HEK293 (cell line): Measurements from ENCODE around the gene ATG2A.

Experiments
- GLI4 ChIP-seq: fragments of 450-650 bp; formaldehyde crosslinking; IDR thresholded peaks from 2 replicates; pipeline ENCODE4 v1.5.1; 2016; ENCODE audit warnings: missing biosample characterization, missing genetic modification characterization
- ZBTB7A ChIP-seq: fragments of 450-650 bp; formaldehyde crosslinking; IDR thresholded peaks from 2 replicates; pipeline ENCODE4 v1.5.1; 2016; ENCODE audit warnings: low read depth, missing biosample characterization, missing genetic modification characterization
- ZFP37 ChIP-seq: fragments of 450-650 bp; formaldehyde crosslinking; IDR thresholded peaks from 2 replicates; pipeline ENCODE4 v1.5.1; 2016; ENCODE audit warnings: missing biosample characterization, missing genetic modification characterization
- ZNF174 ChIP-seq: fragments of 450-650 bp; formaldehyde crosslinking; IDR thresholded peaks from 2 replicates; pipeline ENCODE4 v1.5.0; 2017; ENCODE audit warnings: missing biosample characterization, mild to moderate bottlenecking, missing genetic modification characterization
- ZNF211 ChIP-seq: fragments of 450-650 bp; formaldehyde crosslinking; IDR thresholded peaks from 2 replicates; pipeline ENCODE4 v1.5.1; 2016; ENCODE audit warnings: low read depth, missing biosample characterization, missing genetic modification characterization
- ZNF324 ChIP-seq: fragments of 450-650 bp; formaldehyde crosslinking; IDR thresholded peaks from 2 replicates; pipeline ENCODE4 v1.5.1; 2016; ENCODE audit warnings: missing biosample characterization, missing genetic modification characterization
- ZNF350 ChIP-seq: fragments of 450-650 bp; formaldehyde crosslinking; IDR thresholded peaks from 2 replicates; pipeline ENCODE4 v1.5.0; 2017; ENCODE audit warnings: missing biosample characterization, mild to moderate bottlenecking, missing genetic modification characterization
- ZNF510 ChIP-seq: fragments of 450-650 bp; formaldehyde crosslinking; IDR thresholded peaks from 2 replicates; pipeline ENCODE4 v1.5.1; 2018; ENCODE audit warnings: mild to moderate bottlenecking, missing genetic modification characterization, missing biosample characterization; ENCODE audit not compliant: insufficient replicate concordance
- ZNF555 ChIP-seq: fragments of 450-650 bp; formaldehyde crosslinking; conservative IDR thresholded peaks from 2 replicates; pipeline ENCODE4 v1.5.1; 2017; ENCODE audit warnings: missing biosample characterization, mild to moderate bottlenecking, missing genetic modification characterization, inconsistent platforms
- TF ChIP-seq, protein P1 (sequence below): fragments of 450-650 bp; formaldehyde crosslinking; IDR thresholded peaks from 2 replicates; pipeline ENCODE4 v1.5.1; 2016; ENCODE audit warnings: missing biosample characterization, missing genetic modification characterization
- TF ChIP-seq, protein P2 (sequence below): IDR thresholded peaks from 2 replicates; pipeline ENCODE4 v1.6.1; 2011; ENCODE audit warnings: mild to moderate bottlenecking, low read depth, low read length, borderline replicate concordance
- TF ChIP-seq, protein P3 (sequence below): fragments of 450-650 bp; formaldehyde crosslinking; IDR thresholded peaks from 2 replicates; pipeline ENCODE4 v1.5.1; 2016; ENCODE audit warnings: missing biosample characterization, missing genetic modification characterization
- TF ChIP-seq, protein P4 (sequence below): fragments of 450-650 bp; formaldehyde crosslinking; conservative IDR thresholded peaks from 2 replicates; pipeline ENCODE4 v1.5.1; 2016; ENCODE audit warnings: low read depth, missing biosample characterization, missing genetic modification characterization

DNA sequence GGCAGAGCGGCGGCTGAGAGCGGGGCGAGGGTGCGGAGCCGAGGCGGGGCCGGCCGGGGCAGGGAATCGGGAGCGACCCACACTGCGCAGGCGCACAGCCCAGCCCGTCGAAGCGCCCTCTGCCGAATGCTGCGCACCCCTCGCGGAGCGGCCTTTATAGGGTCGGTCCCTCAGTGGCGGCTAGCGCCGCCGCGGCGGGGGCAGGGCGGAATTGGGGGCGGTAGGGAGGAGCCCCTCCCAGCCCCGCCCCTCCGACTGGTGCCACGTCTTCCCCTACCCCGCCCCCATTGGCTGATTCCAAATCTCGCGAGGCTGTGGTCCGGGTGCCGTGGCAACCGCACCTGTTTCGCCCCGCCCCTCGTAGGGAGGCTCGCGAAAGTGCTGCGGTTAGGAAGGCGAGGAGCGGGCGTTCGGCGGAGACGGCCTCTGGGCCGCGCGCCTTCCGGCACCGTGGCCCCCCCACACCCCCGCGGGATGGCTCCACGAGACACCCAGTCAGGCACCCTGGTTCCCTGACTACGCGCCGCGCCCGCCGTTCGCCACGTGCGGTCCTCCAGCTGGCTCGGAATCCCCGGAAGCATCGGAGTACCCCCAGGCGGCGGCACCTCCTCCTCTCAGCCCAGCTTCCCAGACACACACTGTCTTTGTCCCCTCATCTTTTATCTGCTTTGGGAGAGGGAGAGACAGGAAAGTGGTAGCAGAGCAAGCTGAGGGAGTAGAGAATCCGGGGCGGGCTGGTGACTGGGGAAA, 38.3 kb downstream of the ATG2A start, which contains the start of gene EHD1:
- TF ChIP-seq, protein P1, sequence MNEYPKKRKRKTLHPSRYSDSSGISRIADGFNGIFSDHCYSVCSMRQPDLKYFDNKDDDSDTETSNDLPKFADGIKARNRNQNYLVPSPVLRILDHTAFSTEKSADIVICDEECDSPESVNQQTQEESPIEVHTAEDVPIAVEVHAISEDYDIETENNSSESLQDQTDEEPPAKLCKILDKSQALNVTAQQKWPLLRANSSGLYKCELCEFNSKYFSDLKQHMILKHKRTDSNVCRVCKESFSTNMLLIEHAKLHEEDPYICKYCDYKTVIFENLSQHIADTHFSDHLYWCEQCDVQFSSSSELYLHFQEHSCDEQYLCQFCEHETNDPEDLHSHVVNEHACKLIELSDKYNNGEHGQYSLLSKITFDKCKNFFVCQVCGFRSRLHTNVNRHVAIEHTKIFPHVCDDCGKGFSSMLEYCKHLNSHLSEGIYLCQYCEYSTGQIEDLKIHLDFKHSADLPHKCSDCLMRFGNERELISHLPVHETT, result no peak
- TF ChIP-seq ZNF174 (tag by site-specific recombination) (no peak), ZNF350 (no peak), ZNF510 (tag by site-specific recombination) (no peak), ZNF555 (tag by site-specific recombination) (no peak), ZNF324 (tag by site-specific recombination) (0 out of 2 replicates have a peak, but pooled peaks have one; percentile 67), GLI4 (tag by site-specific recombination) (no peak), ZFP37 (tag by site-specific recombination) (0 out of 2 replicates have a peak, but pooled peaks have one; percentile 26), ZBTB7A (no peak), ZNF211 (tag by site-specific recombination) (no peak)
- TF ChIP-seq, protein P2, sequence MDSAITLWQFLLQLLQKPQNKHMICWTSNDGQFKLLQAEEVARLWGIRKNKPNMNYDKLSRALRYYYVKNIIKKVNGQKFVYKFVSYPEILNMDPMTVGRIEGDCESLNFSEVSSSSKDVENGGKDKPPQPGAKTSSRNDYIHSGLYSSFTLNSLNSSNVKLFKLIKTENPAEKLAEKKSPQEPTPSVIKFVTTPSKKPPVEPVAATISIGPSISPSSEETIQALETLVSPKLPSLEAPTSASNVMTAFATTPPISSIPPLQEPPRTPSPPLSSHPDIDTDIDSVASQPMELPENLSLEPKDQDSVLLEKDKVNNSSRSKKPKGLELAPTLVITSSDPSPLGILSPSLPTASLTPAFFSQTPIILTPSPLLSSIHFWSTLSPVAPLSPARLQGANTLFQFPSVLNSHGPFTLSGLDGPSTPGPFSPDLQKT, result no peak
- TF ChIP-seq, protein P3, sequence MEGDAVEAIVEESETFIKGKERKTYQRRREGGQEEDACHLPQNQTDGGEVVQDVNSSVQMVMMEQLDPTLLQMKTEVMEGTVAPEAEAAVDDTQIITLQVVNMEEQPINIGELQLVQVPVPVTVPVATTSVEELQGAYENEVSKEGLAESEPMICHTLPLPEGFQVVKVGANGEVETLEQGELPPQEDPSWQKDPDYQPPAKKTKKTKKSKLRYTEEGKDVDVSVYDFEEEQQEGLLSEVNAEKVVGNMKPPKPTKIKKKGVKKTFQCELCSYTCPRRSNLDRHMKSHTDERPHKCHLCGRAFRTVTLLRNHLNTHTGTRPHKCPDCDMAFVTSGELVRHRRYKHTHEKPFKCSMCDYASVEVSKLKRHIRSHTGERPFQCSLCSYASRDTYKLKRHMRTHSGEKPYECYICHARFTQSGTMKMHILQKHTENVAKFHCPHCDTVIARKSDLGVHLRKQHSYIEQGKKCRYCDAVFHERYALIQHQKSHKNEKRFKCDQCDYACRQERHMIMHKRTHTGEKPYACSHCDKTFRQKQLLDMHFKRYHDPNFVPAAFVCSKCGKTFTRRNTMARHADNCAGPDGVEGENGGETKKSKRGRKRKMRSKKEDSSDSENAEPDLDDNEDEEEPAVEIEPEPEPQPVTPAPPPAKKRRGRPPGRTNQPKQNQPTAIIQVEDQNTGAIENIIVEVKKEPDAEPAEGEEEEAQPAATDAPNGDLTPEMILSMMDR (tag by site-specific recombination), result peak; percentile 89
- TF ChIP-seq, protein P4, sequence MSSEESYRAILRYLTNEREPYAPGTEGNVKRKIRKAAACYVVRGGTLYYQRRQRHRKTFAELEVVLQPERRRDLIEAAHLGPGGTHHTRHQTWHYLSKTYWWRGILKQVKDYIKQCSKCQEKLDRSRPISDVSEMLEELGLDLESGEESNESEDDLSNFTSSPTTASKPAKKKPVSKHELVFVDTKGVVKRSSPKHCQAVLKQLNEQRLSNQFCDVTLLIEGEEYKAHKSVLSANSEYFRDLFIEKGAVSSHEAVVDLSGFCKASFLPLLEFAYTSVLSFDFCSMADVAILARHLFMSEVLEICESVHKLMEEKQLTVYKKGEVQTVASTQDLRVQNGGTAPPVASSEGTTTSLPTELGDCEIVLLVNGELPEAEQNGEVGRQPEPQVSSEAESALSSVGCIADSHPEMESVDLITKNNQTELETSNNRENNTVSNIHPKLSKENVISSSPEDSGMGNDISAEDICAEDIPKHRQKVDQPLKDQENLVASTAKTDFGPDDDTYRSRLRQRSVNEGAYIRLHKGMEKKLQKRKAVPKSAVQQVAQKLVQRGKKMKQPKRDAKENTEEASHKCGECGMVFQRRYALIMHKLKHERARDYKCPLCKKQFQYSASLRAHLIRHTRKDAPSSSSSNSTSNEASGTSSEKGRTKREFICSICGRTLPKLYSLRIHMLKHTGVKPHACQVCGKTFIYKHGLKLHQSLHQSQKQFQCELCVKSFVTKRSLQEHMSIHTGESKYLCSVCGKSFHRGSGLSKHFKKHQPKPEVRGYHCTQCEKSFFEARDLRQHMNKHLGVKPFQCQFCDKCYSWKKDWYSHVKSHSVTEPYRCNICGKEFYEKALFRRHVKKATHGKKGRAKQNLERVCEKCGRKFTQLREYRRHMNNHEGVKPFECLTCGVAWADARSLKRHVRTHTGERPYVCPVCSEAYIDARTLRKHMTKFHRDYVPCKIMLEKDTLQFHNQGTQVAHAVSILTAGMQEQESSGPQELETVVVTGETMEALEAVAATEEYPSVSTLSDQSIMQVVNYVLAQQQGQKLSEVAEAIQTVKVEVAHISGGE (tag by site-specific recombination), result peak; percentile 34; the same call in 1 of the 2 replicates
